Activated CD4-positive, alpha-beta memory T cell treated with anti-CD3 and anti-CD28 coated beads, Interleukin-2, amount 10 ng/mL, durations not matched to agents 7 days and 5 days (primary cell): ENCODE measurements around the gene SLC22A1. TPM values are rescaled to one million over a fixed set of nuclear protein-coding genes. Genes with fewer than 3 reads are reported as not detected.
"Not testable (repeated sequence)": the region's sequence is repeated elsewhere in the genome, so short reads cannot be mapped to it uniquely, and the experiment has no call there.

ENCODE experiments used
- CTCF ChIA-PET: fragments of 350-600 bp; sonication (Branson Sonifier 250); formaldehyde crosslinking; loops from one replicate; lab custom pipeline; 2021; ENCODE audit warnings: antibody characterized with exemption, inconsistent platforms; lab: Charles Lee
- POLR2A ChIA-PET: fragments of 350-600 bp; sonication (Branson Sonifier 250); formaldehyde crosslinking; loops from one replicate; lab custom pipeline; 2021; ENCODE audit warnings: antibody characterized with exemption; lab: Charles Lee
- DNase-seq: peaks from one replicate; pipeline ENCODE4 v3.0.0-alpha.2; 2020
- H3K27ac Mint-ChIP-seq: one replicate; pipeline ENCODE4 v1.8.0; 2021; ENCODE audit warnings: mild to moderate bottlenecking, mixed read lengths
- H3K27me3 Mint-ChIP-seq: one replicate; pipeline ENCODE4 v1.8.0; 2021; ENCODE audit warnings: mixed read lengths
- H3K36me3 Mint-ChIP-seq: one replicate; pipeline ENCODE4 v1.8.0; 2021; ENCODE audit warnings: low read depth, mixed read lengths
- H3K4me1 Mint-ChIP-seq: one replicate; pipeline ENCODE4 v1.8.0; 2021; ENCODE audit warnings: mixed read lengths
- H3K4me3 Mint-ChIP-seq: one replicate; pipeline ENCODE4 v1.8.0; 2021; ENCODE audit warnings: mild to moderate bottlenecking, mixed read lengths
- H3K9me3 Mint-ChIP-seq: one replicate; pipeline ENCODE4 v1.8.0; 2021; ENCODE audit warnings: mixed read lengths
- total RNA-seq, 2 experiments: library from RNA; stranded (reverse); gene quantifications; one replicate each; pipeline ENCODE4 v1.2.3, GENCODE V29; 2021

Gene SLC22A1
- total RNA-seq, 2 experiments from 2014 or later, result 0.81 to 1.3 TPM

- no peak overlapping the region for H3K4me3 Mint-ChIP-seq
- DNase-seq, result no peak
- no peaks in the 10 kb centered on the region for H3K9me3 Mint-ChIP-seq
- peaks cover 2% of the 10 kb centered on the region for H3K4me1 Mint-ChIP-seq
- ChIA-PET POLR2A (no interaction called here), CTCF (no interaction called here)
- no peaks in the 10 kb centered on the region for H3K36me3 Mint-ChIP-seq
- no peak overlapping the region for H3K27ac Mint-ChIP-seq
- H3K27me3 Mint-ChIP-seq, result no peaks in the 10 kb centered on the region
Measured at GRCh38 chr6:160129881-160130615, 8.4 kb downstream of the SLC22A1 start.

- H3K27me3 Mint-ChIP-seq, result no peaks in the 10 kb centered on the region
- DNase-seq, result no peak
- H3K4me1 Mint-ChIP-seq, result peaks cover 2% of the 10 kb centered on the region
- ChIA-PET POLR2A (no interaction called here), CTCF (no interaction called here)
- H3K27ac Mint-ChIP-seq, result no peak overlapping the region
- no peak overlapping the region for H3K4me3 Mint-ChIP-seq
- no peaks in the 10 kb centered on the region for H3K36me3 Mint-ChIP-seq
- no peaks in the 10 kb centered on the region for H3K9me3 Mint-ChIP-seq
Measured at GRCh38 chr6:160130729-160131484, 9.3 kb downstream of the SLC22A1 start.

GRCh38 chr6:160131636-160132296 is 10.2 kb downstream of the SLC22A1 start:
- peaks cover 2% of the 10 kb centered on the region for H3K4me1 Mint-ChIP-seq
- H3K9me3 Mint-ChIP-seq, result no peaks in the 10 kb centered on the region
- no peak for DNase-seq
- no peaks in the 10 kb centered on the region for H3K36me3 Mint-ChIP-seq
- no peaks in the 10 kb centered on the region for H3K27me3 Mint-ChIP-seq
- H3K4me3 Mint-ChIP-seq, result no peak overlapping the region
- no peak overlapping the region for H3K27ac Mint-ChIP-seq
- ChIA-PET CTCF (no interaction called here), POLR2A (no interaction called here)

- H3K36me3 Mint-ChIP-seq, result no peaks in the 10 kb centered on the region
- no peaks in the 10 kb centered on the region for H3K9me3 Mint-ChIP-seq
- H3K27me3 Mint-ChIP-seq, result no peaks in the 10 kb centered on the region
- ChIA-PET POLR2A (no interaction called here), CTCF (no interaction called here)
- H3K27ac Mint-ChIP-seq, result no peak overlapping the region
- no peak for DNase-seq
- H3K4me1 Mint-ChIP-seq, result peaks cover 2% of the 10 kb centered on the region
- H3K4me3 Mint-ChIP-seq, result no peak overlapping the region
Measured at GRCh38 chr6:160132297-160132637, 10.7 kb downstream of the SLC22A1 start.

- no peak overlapping the region for H3K4me3 Mint-ChIP-seq
- no peak overlapping the region for H3K27ac Mint-ChIP-seq
- no peaks in the 10 kb centered on the region for H3K36me3 Mint-ChIP-seq
- POLR2A ChIA-PET, result no interaction called here
- no peaks in the 10 kb centered on the region for H3K27me3 Mint-ChIP-seq
- peaks cover 2% of the 10 kb centered on the region for H3K4me1 Mint-ChIP-seq
- CTCF ChIA-PET, result no interaction called here
- no peaks in the 10 kb centered on the region for H3K9me3 Mint-ChIP-seq
- no peak for DNase-seq
Measured at GRCh38 chr6:160132776-160133338, 11.2 kb downstream of the SLC22A1 start.

- POLR2A ChIA-PET, result no interaction called here
- Mint-ChIP-seq H3K36me3 (no peaks in the 10 kb centered on the region), H3K4me3 (no peak overlapping the region)
Measured at GRCh38 chr6:160133441-160134336, 12.1 kb downstream of the SLC22A1 start.

GRCh38 chr6:160134337-160134751 is 12.7 kb downstream of the SLC22A1 start:
- H3K4me3 Mint-ChIP-seq, CTCF ChIA-PET, H3K36me3 Mint-ChIP-seq, H3K27me3 Mint-ChIP-seq, H3K27ac Mint-ChIP-seq, POLR2A ChIA-PET, H3K4me1 Mint-ChIP-seq, DNase-seq, H3K9me3 Mint-ChIP-seq: not testable (repeated sequence)

More at GRCh38 chr6:160133441-160134336, 12.1 kb downstream of the SLC22A1 start:
- Mint-ChIP-seq H3K27me3 (no peaks in the 10 kb centered on the region), H3K4me1 (peaks cover 9% of the 10 kb centered on the region), H3K9me3 (no peaks in the 10 kb centered on the region), H3K27ac (no peak overlapping the region)
- CTCF ChIA-PET, result no interaction called here
- no peak for DNase-seq

GRCh38 chr6:160134779-160135547 is 13.3 kb downstream of the SLC22A1 start:
- Mint-ChIP-seq H3K36me3 (no peaks in the 10 kb centered on the region), H3K9me3 (no peaks in the 10 kb centered on the region), H3K4me1 (peaks cover 9% of the 10 kb centered on the region), H3K27ac (no peak overlapping the region), H3K4me3 (no peak overlapping the region), H3K27me3 (no peaks in the 10 kb centered on the region)
- POLR2A ChIA-PET, result no interaction called here
- CTCF ChIA-PET, result no interaction called here
- DNase-seq, result no peak

GRCh38 chr6:160135907-160136655 is 14.5 kb downstream of the SLC22A1 start:
- DNase-seq, result no peak
- ChIA-PET POLR2A (no interaction called here), CTCF (interaction anchor here (3.0 kb wide), 1 partner anchor 398 kb away, joined by 27 read pairs; no protein-coding TSS in a partner anchor)
- Mint-ChIP-seq H3K27me3 (no peaks in the 10 kb centered on the region), H3K4me1 (peaks cover 9% of the 10 kb centered on the region), H3K4me3 (no peak overlapping the region), H3K27ac (no peak overlapping the region), H3K36me3 (no peaks in the 10 kb centered on the region), H3K9me3 (no peaks in the 10 kb centered on the region)

GRCh38 chr6:160137130-160137988 is 15.7 kb downstream of the SLC22A1 start:
- POLR2A ChIA-PET, result interaction anchor here (1.4 kb wide), 1 partner anchor 383 kb away, joined by 4 read pairs; no protein-coding TSS in a partner anchor
- Mint-ChIP-seq H3K9me3 (no peaks in the 10 kb centered on the region), H3K4me3 (no peak overlapping the region), H3K27ac (no peak overlapping the region), H3K36me3 (no peaks in the 10 kb centered on the region), H3K4me1 (peaks cover 9% of the 10 kb centered on the region), H3K27me3 (no peaks in the 10 kb centered on the region)
- DNase-seq, result no peak
- CTCF ChIA-PET, result interaction anchor here (1.0 to 3.0 kb wide), 7 partner anchors 18 to 396 kb away, joined by 3 to 27 read pairs (median 4); no protein-coding TSS in a partner anchor
